ENCODE results near the gene SMYD3. TPM values are rescaled to one million over a fixed set of nuclear protein-coding genes. Genes with fewer than 3 reads are reported as not detected.
"Not testable (repeated sequence)": the region's sequence is repeated elsewhere in the genome, so short reads cannot be mapped to it uniquely, and the experiment has no call there.

The SMYD3 gene
- total RNA-seq, 1 donor from 2014 or later, result 23.5 TPM

- H3K9ac ChIP-seq (ENCODE audit: low read depth in 1 of 3, low read length in 3 of 3); H3K27ac ChIP-seq (ENCODE audit: low read depth, low read length); H3K27me3 ChIP-seq (ENCODE audit: control insufficient read depth in 3 of 3, insufficient read depth in 3 of 3, low read length in 3 of 3); H3K36me3 ChIP-seq (ENCODE audit: control insufficient read depth in 3 of 3, insufficient read depth in 3 of 3, low read length in 3 of 3); H3K4me3 ChIP-seq (ENCODE audit: low read length in 3 of 3); H3K9me3 ChIP-seq (ENCODE audit: control insufficient read depth in 3 of 3, low read length in 3 of 3); H3K4me1 ChIP-seq (ENCODE audit: control insufficient read depth in 3 of 3, insufficient read depth in 3 of 3, low read length in 3 of 3): not testable (repeated sequence)
Measured at GRCh38 chr1:246324033-246324432, 183.0 kb downstream of the SMYD3 start.

GRCh38 chr1:246320286-246320685, 186.8 kb downstream of the SMYD3 start:
- H3K36me3 ChIP-seq (ENCODE audit: control insufficient read depth in 3 of 3, insufficient read depth in 3 of 3, low read length in 3 of 3), result no peaks in the 10 kb centered on the region
- H3K9me3 ChIP-seq (ENCODE audit: control insufficient read depth in 3 of 3, low read length in 3 of 3), result no peaks in the 10 kb centered on the region
- H3K9ac ChIP-seq (ENCODE audit: low read depth in 1 of 3, low read length in 3 of 3), result no peak overlapping the region
- no peaks in the 10 kb centered on the region for H3K27me3 ChIP-seq (ENCODE audit: control insufficient read depth in 3 of 3, insufficient read depth in 3 of 3, low read length in 3 of 3)
- no peak overlapping the region for H3K27ac ChIP-seq (ENCODE audit: low read depth, low read length)
- no peaks in the 10 kb centered on the region for H3K4me1 ChIP-seq (ENCODE audit: control insufficient read depth in 3 of 3, insufficient read depth in 3 of 3, low read length in 3 of 3)
- no peak overlapping the region for H3K4me3 ChIP-seq (ENCODE audit: low read length in 3 of 3)

GRCh38 chr1:246319083-246319714, 187.9 kb downstream of the SMYD3 start:
- Histone ChIP-seq H3K36me3 (ENCODE audit: control insufficient read depth in 3 of 3, insufficient read depth in 3 of 3, low read length in 3 of 3) (no peaks in the 10 kb centered on the region), H3K27ac (ENCODE audit: low read depth, low read length) (no peak overlapping the region), H3K27me3 (ENCODE audit: control insufficient read depth in 3 of 3, insufficient read depth in 3 of 3, low read length in 3 of 3) (no peaks in the 10 kb centered on the region), H3K9ac (ENCODE audit: low read depth in 1 of 3, low read length in 3 of 3) (no peak overlapping the region), H3K9me3 (ENCODE audit: control insufficient read depth in 3 of 3, low read length in 3 of 3) (no peaks in the 10 kb centered on the region), H3K4me3 (ENCODE audit: low read length in 3 of 3) (no peak overlapping the region), H3K4me1 (ENCODE audit: control insufficient read depth in 3 of 3, insufficient read depth in 3 of 3, low read length in 3 of 3) (no peaks in the 10 kb centered on the region)

- Histone ChIP-seq H3K27ac (ENCODE audit: low read depth, low read length) (no peak overlapping the region), H3K4me3 (ENCODE audit: low read length in 3 of 3) (no peak overlapping the region), H3K4me1 (ENCODE audit: control insufficient read depth in 3 of 3, insufficient read depth in 3 of 3, low read length in 3 of 3) (no peaks in the 10 kb centered on the region), H3K27me3 (ENCODE audit: control insufficient read depth in 3 of 3, insufficient read depth in 3 of 3, low read length in 3 of 3) (no peaks in the 10 kb centered on the region), H3K9ac (ENCODE audit: low read depth in 1 of 3, low read length in 3 of 3) (no peak overlapping the region), H3K9me3 (ENCODE audit: control insufficient read depth in 3 of 3, low read length in 3 of 3) (no peaks in the 10 kb centered on the region), H3K36me3 (ENCODE audit: control insufficient read depth in 3 of 3, insufficient read depth in 3 of 3, low read length in 3 of 3) (no peaks in the 10 kb centered on the region)
Measured at GRCh38 chr1:246318622-246319021, 188.5 kb downstream of the SMYD3 start.

GRCh38 chr1:246318036-246318359, 189.1 kb downstream of the SMYD3 start:
- Histone ChIP-seq H3K36me3 (ENCODE audit: control insufficient read depth in 3 of 3, insufficient read depth in 3 of 3, low read length in 3 of 3) (no peaks in the 10 kb centered on the region), H3K27ac (ENCODE audit: low read depth, low read length) (no peak overlapping the region), H3K9ac (ENCODE audit: low read depth in 1 of 3, low read length in 3 of 3) (no peak overlapping the region), H3K9me3 (ENCODE audit: control insufficient read depth in 3 of 3, low read length in 3 of 3) (no peaks in the 10 kb centered on the region), H3K4me1 (ENCODE audit: control insufficient read depth in 3 of 3, insufficient read depth in 3 of 3, low read length in 3 of 3) (no peaks in the 10 kb centered on the region), H3K4me3 (ENCODE audit: low read length in 3 of 3) (no peak overlapping the region), H3K27me3 (ENCODE audit: control insufficient read depth in 3 of 3, insufficient read depth in 3 of 3, low read length in 3 of 3) (no peaks in the 10 kb centered on the region)

GRCh38 chr1:246317332-246318035, 189.6 kb downstream of the SMYD3 start:
- Histone ChIP-seq H3K36me3 (ENCODE audit: control insufficient read depth in 3 of 3, insufficient read depth in 3 of 3, low read length in 3 of 3) (no peaks in the 10 kb centered on the region), H3K4me1 (ENCODE audit: control insufficient read depth in 3 of 3, insufficient read depth in 3 of 3, low read length in 3 of 3) (no peaks in the 10 kb centered on the region), H3K27me3 (ENCODE audit: control insufficient read depth in 3 of 3, insufficient read depth in 3 of 3, low read length in 3 of 3) (no peaks in the 10 kb centered on the region), H3K27ac (ENCODE audit: low read depth, low read length) (no peak overlapping the region), H3K9ac (ENCODE audit: low read depth in 1 of 3, low read length in 3 of 3) (no peak overlapping the region), H3K9me3 (ENCODE audit: control insufficient read depth in 3 of 3, low read length in 3 of 3) (no peaks in the 10 kb centered on the region), H3K4me3 (ENCODE audit: low read length in 3 of 3) (no peak overlapping the region)

GRCh38 chr1:246311461-246311860, 195.6 kb downstream of the SMYD3 start:
- H3K4me3 ChIP-seq (ENCODE audit: low read length in 3 of 3), result no peak overlapping the region
- no peaks in the 10 kb centered on the region for H3K27me3 ChIP-seq (ENCODE audit: control insufficient read depth in 3 of 3, insufficient read depth in 3 of 3, low read length in 3 of 3)
- H3K36me3 ChIP-seq (ENCODE audit: control insufficient read depth in 3 of 3, insufficient read depth in 3 of 3, low read length in 3 of 3), result no peaks in the 10 kb centered on the region
- no peak overlapping the region for H3K27ac ChIP-seq (ENCODE audit: low read depth, low read length)
- H3K4me1 ChIP-seq (ENCODE audit: control insufficient read depth in 3 of 3, insufficient read depth in 3 of 3, low read length in 3 of 3), result no peaks in the 10 kb centered on the region
- H3K9ac ChIP-seq (ENCODE audit: low read depth in 1 of 3, low read length in 3 of 3), result no peak overlapping the region
- no peaks in the 10 kb centered on the region for H3K9me3 ChIP-seq (ENCODE audit: control insufficient read depth in 3 of 3, low read length in 3 of 3)

- H3K27me3 ChIP-seq (ENCODE audit: control insufficient read depth in 3 of 3, insufficient read depth in 3 of 3, low read length in 3 of 3), result no peaks in the 10 kb centered on the region
- H3K36me3 ChIP-seq (ENCODE audit: control insufficient read depth in 3 of 3, insufficient read depth in 3 of 3, low read length in 3 of 3), result no peaks in the 10 kb centered on the region
- no peaks in the 10 kb centered on the region for H3K9me3 ChIP-seq (ENCODE audit: control insufficient read depth in 3 of 3, low read length in 3 of 3)
- no peak overlapping the region for H3K9ac ChIP-seq (ENCODE audit: low read depth in 1 of 3, low read length in 3 of 3)
- H3K4me3 ChIP-seq (ENCODE audit: low read length in 3 of 3), result no peak overlapping the region
- no peaks in the 10 kb centered on the region for H3K4me1 ChIP-seq (ENCODE audit: control insufficient read depth in 3 of 3, insufficient read depth in 3 of 3, low read length in 3 of 3)
- no peak overlapping the region for H3K27ac ChIP-seq (ENCODE audit: low read depth, low read length)
Measured at GRCh38 chr1:246309247-246309884, 197.7 kb downstream of the SMYD3 start.

- Histone ChIP-seq H3K9ac (ENCODE audit: low read depth in 1 of 3, low read length in 3 of 3) (no peak overlapping the region), H3K27ac (ENCODE audit: low read depth, low read length) (no peak overlapping the region), H3K4me1 (ENCODE audit: control insufficient read depth in 3 of 3, insufficient read depth in 3 of 3, low read length in 3 of 3) (no peaks in the 10 kb centered on the region), H3K4me3 (ENCODE audit: low read length in 3 of 3) (no peak overlapping the region), H3K36me3 (ENCODE audit: control insufficient read depth in 3 of 3, insufficient read depth in 3 of 3, low read length in 3 of 3) (no peaks in the 10 kb centered on the region), H3K27me3 (ENCODE audit: control insufficient read depth in 3 of 3, insufficient read depth in 3 of 3, low read length in 3 of 3) (no peaks in the 10 kb centered on the region), H3K9me3 (ENCODE audit: control insufficient read depth in 3 of 3, low read length in 3 of 3) (no peaks in the 10 kb centered on the region)
Measured at GRCh38 chr1:246308533-246309075, 198.5 kb downstream of the SMYD3 start.

GRCh38 chr1:246306415-246307037, 200.6 kb downstream of the SMYD3 start:
- Histone ChIP-seq H3K36me3 (ENCODE audit: control insufficient read depth in 3 of 3, insufficient read depth in 3 of 3, low read length in 3 of 3) (no peaks in the 10 kb centered on the region), H3K27ac (ENCODE audit: low read depth, low read length) (no peak overlapping the region), H3K4me1 (ENCODE audit: control insufficient read depth in 3 of 3, insufficient read depth in 3 of 3, low read length in 3 of 3) (no peaks in the 10 kb centered on the region), H3K27me3 (ENCODE audit: control insufficient read depth in 3 of 3, insufficient read depth in 3 of 3, low read length in 3 of 3) (no peaks in the 10 kb centered on the region), H3K9me3 (ENCODE audit: control insufficient read depth in 3 of 3, low read length in 3 of 3) (no peaks in the 10 kb centered on the region), H3K4me3 (ENCODE audit: low read length in 3 of 3) (no peak overlapping the region), H3K9ac (ENCODE audit: low read depth in 1 of 3, low read length in 3 of 3) (no peak overlapping the region)

Measured in skeletal muscle tissue (tissue), 4 donors.